HepG2 (cell line): ENCODE data around the gene TOB1. TPM values are rescaled to one million over a fixed set of nuclear protein-coding genes. Genes with fewer than 3 reads are reported as not detected.

Experiments used
- ADNP ChIP-seq: sonication (generic); formaldehyde crosslinking; IDR thresholded peaks from 2 replicates; pipeline ENCODE4 v1.4.0; 2020; ENCODE audit warnings: missing genetic modification reagents
- ARID2 ChIP-seq: sonication (generic); formaldehyde crosslinking; IDR thresholded peaks from 2 replicates; pipeline ENCODE4 v1.8.1; 2022; ENCODE audit warnings: mild to moderate bottlenecking, missing genetic modification reagents, borderline replicate concordance
- KDM6A ChIP-seq: IDR thresholded peaks from 2 replicates; pipeline ENCODE4 v1.6.1; 2016; ENCODE audit warnings: low read depth
- KLF11 ChIP-seq: IDR thresholded peaks from 2 replicates; pipeline ENCODE4 v1.6.1; 2016; ENCODE audit warnings: missing compliant biosample characterization
- MAFG ChIP-seq: sonication (generic); formaldehyde crosslinking; IDR thresholded peaks from 2 replicates; pipeline ENCODE4 v1.5.1; 2020; ENCODE audit warnings: mild to moderate bottlenecking, missing genetic modification reagents
- MTA1 ChIP-seq: sonication (generic); formaldehyde crosslinking; IDR thresholded peaks from 2 replicates; pipeline ENCODE4 v1.4.0; 2020; ENCODE audit warnings: missing genetic modification reagents, mild to moderate bottlenecking, borderline replicate concordance
- PCBP2 ChIP-seq: fragments of 200-400 bp; formaldehyde crosslinking; optimal IDR thresholded peaks from 2 replicates; pipeline ENCODE3; 2018; ENCODE audit warnings: low read length, low read depth; ENCODE audit not compliant: poor library complexity, severe bottlenecking
- PHF5A ChIP-seq: IDR thresholded peaks from one replicate; pipeline ENCODE4 v1.6.1; 2018; ENCODE audit warnings: low read depth, missing genetic modification reagents; ENCODE audit not compliant: unreplicated experiment
- ZBTB7B ChIP-seq: sonication (generic); formaldehyde crosslinking; IDR thresholded peaks from 2 replicates; pipeline ENCODE4 v1.4.0; 2020; ENCODE audit warnings: missing genetic modification reagents
- ZKSCAN8 ChIP-seq: IDR thresholded peaks from 2 replicates; pipeline ENCODE4 v1.6.1; 2016; ENCODE audit warnings: borderline replicate concordance, missing genetic modification reagents, missing compliant biosample characterization
- ZNF143 ChIP-seq: sonication (generic); formaldehyde crosslinking; IDR thresholded peaks from 2 replicates; pipeline ENCODE4 v1.4.0; 2020; ENCODE audit warnings: missing genetic modification reagents
- ZNF367 ChIP-seq: sonication (generic); formaldehyde crosslinking; IDR thresholded peaks from 2 replicates; pipeline ENCODE4 v1.4.0; 2020; ENCODE audit warnings: missing genetic modification reagents, borderline replicate concordance
- ZNF407 ChIP-seq: sonication (generic); formaldehyde crosslinking; IDR thresholded peaks from one replicate; pipeline ENCODE4 v1.5.1; 2020; ENCODE audit warnings: mild to moderate bottlenecking, missing genetic modification reagents; ENCODE audit errors: not compliant biosample characterization
- ZNF564 ChIP-seq: sonication (generic); formaldehyde crosslinking; IDR thresholded peaks from 2 replicates; pipeline ENCODE4 v1.8.1; 2023; ENCODE audit warnings: mild to moderate bottlenecking, missing genetic modification reagents
- ZNF570 ChIP-seq: sonication (generic); formaldehyde crosslinking; IDR thresholded peaks from 2 replicates; pipeline ENCODE4 v1.4.0; 2020; ENCODE audit warnings: mild to moderate bottlenecking, missing genetic modification reagents, borderline replicate concordance
- ZNF850 ChIP-seq: sonication (generic); formaldehyde crosslinking; conservative IDR thresholded peaks from 2 replicates; pipeline ENCODE4 v1.9.0; 2021; ENCODE audit warnings: mild to moderate bottlenecking, missing genetic modification reagents
- ZNF891 ChIP-seq: sonication (generic); formaldehyde crosslinking; IDR thresholded peaks from 2 replicates; pipeline ENCODE4 v1.5.0; 2020; ENCODE audit warnings: mild to moderate bottlenecking, missing genetic modification reagents
- polyA plus RNA-seq, 8 experiments: library from polyadenylated mRNA; depleted of rRNA in 3 of 8; stranded (reverse) in 7 of 8; unstranded in 1 of 8; fragments of >200 nt; fragmentation: Illumina TruSeq in 4 of 8; extraction: Trizol in 4 of 8; gene quantifications; 2 replicates each; pipeline versions ENCODE4 v1.2.1 to v1.2.3, GENCODE V29; 2011 to 2016; ENCODE audit warnings: low read depth in 4 of 8, missing spikeins in 1 of 8, mixed read lengths in 1 of 8; ENCODE audit not compliant: insufficient read depth in 1 of 8
- total RNA-seq, 5 experiments: library from RNA; depleted of rRNA; stranded (reverse); fragments of >200 nt; fragmentation: Illumina TruSeq; extraction: Trizol; gene quantifications; 2 replicates each; pipeline ENCODE4 v1.2.3, GENCODE V29; 2016; ENCODE audit warnings: low read depth in 1 of 5
- TF ChIP-seq, protein P1 (sequence below): sonication (generic); formaldehyde crosslinking; conservative IDR thresholded peaks from 2 replicates; pipeline ENCODE4 v1.5.0; 2020; ENCODE audit warnings: missing genetic modification reagents

TOB1 gene
- total and polyA plus RNA-seq, 2 of the 13 experiments (the other 11 are each of a cell fraction or from before 2014, with no cell fraction given): 21.9 to 57.7 TPM

DNA sequence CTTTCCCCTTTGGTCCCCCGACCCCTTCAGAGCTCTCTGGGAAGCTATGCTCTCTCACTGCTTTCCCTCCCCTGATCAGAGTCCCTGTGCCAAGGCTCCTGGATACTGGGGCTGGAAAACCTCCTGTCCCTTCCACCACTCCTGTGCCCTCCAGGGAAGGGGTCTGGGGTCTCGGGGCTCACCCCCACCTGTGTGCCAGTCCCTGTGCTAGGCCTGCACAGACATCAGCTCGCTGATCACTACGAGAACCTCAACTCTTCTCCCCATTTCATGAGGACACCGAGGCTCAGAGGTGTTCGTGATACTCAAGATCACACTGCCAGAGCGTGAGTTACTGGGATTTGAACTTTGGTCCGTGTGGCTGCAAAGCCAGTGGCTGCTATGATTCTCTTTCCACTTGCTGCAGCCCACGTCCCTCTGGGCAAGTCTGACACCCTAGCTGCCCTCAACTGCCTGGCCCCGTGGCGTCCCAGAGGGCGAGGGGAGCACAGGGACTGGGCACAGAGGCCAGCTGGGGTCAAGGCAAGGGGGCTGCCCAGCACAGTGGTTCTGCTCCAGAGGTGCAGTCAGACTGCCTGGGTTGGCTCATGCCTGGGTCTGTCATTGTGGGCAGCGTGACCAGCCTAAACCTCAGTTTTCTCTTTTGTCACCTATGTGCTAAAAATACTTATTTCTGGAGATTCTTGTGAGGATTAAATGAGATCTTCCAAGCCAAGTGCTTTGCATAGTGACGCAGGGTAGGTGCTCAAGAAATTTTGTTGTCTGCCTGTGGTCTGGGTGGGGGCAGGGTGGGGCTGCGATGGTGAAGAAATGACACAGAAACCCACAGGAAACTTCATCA is 43.8 kb upstream of the TOB1 start (continued):
- TF ChIP-seq ZNF407 (CRISPR knock-in tag): no peak
- TF ChIP-seq KLF11 (CRISPR knock-in tag): 0 out of 2 replicates have a peak, but pooled peaks have one; percentile 37
- TF ChIP-seq ZNF891 (CRISPR knock-in tag): peak; percentile 75; the same call in 1 of the 2 replicates
- no peak for TF ChIP-seq ZNF367
- TF ChIP-seq ZNF143 (CRISPR knock-in tag): no peak
- TF ChIP-seq ZNF570 (CRISPR knock-in tag): no peak
- peak; percentile 97 for TF ChIP-seq MTA1 (CRISPR knock-in tag)
- no peak for TF ChIP-seq ZNF850 (CRISPR knock-in tag)
- TF ChIP-seq, protein P1, sequence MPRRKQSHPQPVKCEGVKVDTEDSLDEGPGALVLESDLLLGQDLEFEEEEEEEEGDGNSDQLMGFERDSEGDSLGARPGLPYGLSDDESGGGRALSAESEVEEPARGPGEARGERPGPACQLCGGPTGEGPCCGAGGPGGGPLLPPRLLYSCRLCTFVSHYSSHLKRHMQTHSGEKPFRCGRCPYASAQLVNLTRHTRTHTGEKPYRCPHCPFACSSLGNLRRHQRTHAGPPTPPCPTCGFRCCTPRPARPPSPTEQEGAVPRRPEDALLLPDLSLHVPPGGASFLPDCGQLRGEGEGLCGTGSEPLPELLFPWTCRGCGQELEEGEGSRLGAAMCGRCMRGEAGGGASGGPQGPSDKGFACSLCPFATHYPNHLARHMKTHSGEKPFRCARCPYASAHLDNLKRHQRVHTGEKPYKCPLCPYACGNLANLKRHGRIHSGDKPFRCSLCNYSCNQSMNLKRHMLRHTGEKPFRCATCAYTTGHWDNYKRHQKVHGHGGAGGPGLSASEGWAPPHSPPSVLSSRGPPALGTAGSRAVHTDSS (CRISPR knock-in tag): 0 out of 2 replicates have a peak, but pooled peaks have one; percentile 71
- peak; percentile 73 for TF ChIP-seq ZBTB7B (CRISPR knock-in tag)
- peak; percentile 82; the same call in 1 of the 2 replicates for TF ChIP-seq ZKSCAN8 (CRISPR knock-in tag)
- no peak for TF ChIP-seq MAFG
- peak; percentile 83; the same call in 1 of the 2 replicates for TF ChIP-seq ARID2 (CRISPR knock-in tag)
- no peak; the same call in 1 of the 2 replicates for TF ChIP-seq KDM6A (CRISPR knock-in tag)
- peak; percentile 88; the same call in 1 of the 2 replicates for TF ChIP-seq ADNP (CRISPR knock-in tag)
- no peak for TF ChIP-seq PCBP2
- TF ChIP-seq PHF5A: peak; percentile 6
- 0 out of 2 replicates have a peak, but pooled peaks have one; percentile 13 for TF ChIP-seq ZNF564 (CRISPR knock-in tag)
